Trophoblast cell (in vitro differentiated cells and primary cell): Measurements from ENCODE around the gene MAGEB10. TPM values are rescaled to one million over a fixed set of nuclear protein-coding genes. Genes with fewer than 3 reads are reported as not detected.

ENCODE experiments used
- DNase-seq, 2 donors: peaks; one replicate each; pipeline ENCODE4 v3.0.0-alpha.2; 2016
- H2AFZ ChIP-seq: 2 replicates; pipeline ENCODE4 v1.6.1; 2013; ENCODE audit warnings: low read length, moderate library complexity, mild to moderate bottlenecking; ENCODE audit not compliant: insufficient read depth, poor library complexity
- H2AK5ac ChIP-seq: 2 replicates; pipeline ENCODE4 v1.6.1; 2013; ENCODE audit warnings: mild to moderate bottlenecking, low read length
- H2BK120ac ChIP-seq: 2 replicates; pipeline ENCODE4 v1.6.1; 2013; ENCODE audit warnings: low read length, mild to moderate bottlenecking, moderate library complexity; ENCODE audit not compliant: insufficient read depth, poor library complexity
- H2BK12ac ChIP-seq: 2 replicates; pipeline ENCODE4 v1.6.1; 2013; ENCODE audit warnings: mild to moderate bottlenecking, low read length, moderate library complexity
- H2BK5ac ChIP-seq: 2 replicates; pipeline ENCODE4 v1.6.1; 2013; ENCODE audit warnings: low read length, low read depth, moderate library complexity, mild to moderate bottlenecking; ENCODE audit not compliant: poor library complexity
- H3K14ac ChIP-seq: 2 replicates; pipeline ENCODE4 v1.6.1; 2013; ENCODE audit warnings: mild to moderate bottlenecking, low read length
- H3K18ac ChIP-seq: 2 replicates; pipeline ENCODE4 v1.6.1; 2013; ENCODE audit warnings: mild to moderate bottlenecking, low read length
- H3K23ac ChIP-seq: 2 replicates; pipeline ENCODE4 v1.6.1; 2013; ENCODE audit warnings: low read length
- H3K27ac ChIP-seq: 2 replicates; pipeline ENCODE4 v1.5.1; 2013; ENCODE audit warnings: low read depth, mild to moderate bottlenecking, inconsistent platforms, low read length, moderate library complexity
- H3K27me3 ChIP-seq: 2 replicates; pipeline ENCODE4 v1.6.1; 2013; ENCODE audit warnings: inconsistent platforms, mild to moderate bottlenecking, low read length, moderate library complexity; ENCODE audit not compliant: insufficient read depth
- H3K36me3 ChIP-seq, 2 experiments: 1 replicate in 1 of 2; 2 replicates in 1 of 2; pipeline ENCODE4 v1.6.1; 2013; ENCODE audit warnings: low read length in 2 of 2, mild to moderate bottlenecking in 2 of 2, moderate library complexity in 1 of 2; ENCODE audit not compliant: insufficient read depth in 2 of 2, control insufficient read depth in 1 of 2
- H3K4ac ChIP-seq: 2 replicates; pipeline ENCODE4 v1.6.1; 2013; ENCODE audit warnings: low read depth, mild to moderate bottlenecking, low read length, moderate library complexity
- H3K4me1 ChIP-seq, 2 experiments: 1 replicate in 1 of 2; 2 replicates in 1 of 2; pipeline ENCODE4 v1.6.1; 2013; ENCODE audit warnings: low read length in 2 of 2, mild to moderate bottlenecking in 2 of 2, moderate library complexity in 1 of 2; ENCODE audit not compliant: insufficient read depth in 2 of 2, control insufficient read depth in 1 of 2
- H3K4me2 ChIP-seq: 2 replicates; pipeline ENCODE4 v1.6.1; 2013; ENCODE audit warnings: inconsistent platforms, mild to moderate bottlenecking, low read length, moderate library complexity
- H3K4me3 ChIP-seq: 2 replicates; pipeline ENCODE4 v1.5.1; 2013; ENCODE audit warnings: mild to moderate bottlenecking, low read depth, low read length, inconsistent platforms
- H3K79me1 ChIP-seq: one replicate; pipeline ENCODE4 v1.6.1; 2013; ENCODE audit warnings: low read length
- H3K79me2 ChIP-seq: 2 replicates; pipeline ENCODE4 v1.6.1; 2013; ENCODE audit warnings: low read length, mild to moderate bottlenecking; ENCODE audit not compliant: control insufficient read depth, insufficient read depth, poor library complexity
- H3K9ac ChIP-seq: 2 replicates; pipeline ENCODE4 v1.6.1; 2013; ENCODE audit warnings: mild to moderate bottlenecking, low read length
- H3K9me3 ChIP-seq: 2 replicates; pipeline ENCODE4 v1.6.1; 2013; ENCODE audit warnings: low read depth, mild to moderate bottlenecking, control low read depth, inconsistent platforms, low read length; ENCODE audit not compliant: insufficient read depth
- H4K12ac ChIP-seq: 2 replicates; pipeline ENCODE4 v1.6.1; 2013; ENCODE audit warnings: low read depth, mild to moderate bottlenecking, low read length, moderate library complexity
- H4K8ac ChIP-seq: 2 replicates; pipeline ENCODE4 v1.6.1; 2013; ENCODE audit warnings: low read depth, mild to moderate bottlenecking, low read length, moderate library complexity
- H4K91ac ChIP-seq: one replicate; pipeline ENCODE4 v1.6.1; 2013; ENCODE audit warnings: low read depth, mild to moderate bottlenecking, low read length, moderate library complexity
- WGBS: extraction: QIAGEN DNeasy Blood & Tissue Kit; methylation state at CpG from one replicate; pipeline ENCODE4 v1.1.7; 2013; ENCODE audit warnings: missing lambda C conversion rate; ENCODE audit not compliant: insufficient read length, insufficient coverage; ENCODE audit errors: extremely low coverage; 5-methylcytosine and 5-hydroxymethylcytosine counted together
- polyA plus RNA-seq: library from polyadenylated mRNA; stranded (reverse); fragments of 200-250 nt; gene quantifications from 2 replicates; pipeline ENCODE4 v1.2.3, GENCODE V29; 2013

The MAGEB10 gene, protein sequence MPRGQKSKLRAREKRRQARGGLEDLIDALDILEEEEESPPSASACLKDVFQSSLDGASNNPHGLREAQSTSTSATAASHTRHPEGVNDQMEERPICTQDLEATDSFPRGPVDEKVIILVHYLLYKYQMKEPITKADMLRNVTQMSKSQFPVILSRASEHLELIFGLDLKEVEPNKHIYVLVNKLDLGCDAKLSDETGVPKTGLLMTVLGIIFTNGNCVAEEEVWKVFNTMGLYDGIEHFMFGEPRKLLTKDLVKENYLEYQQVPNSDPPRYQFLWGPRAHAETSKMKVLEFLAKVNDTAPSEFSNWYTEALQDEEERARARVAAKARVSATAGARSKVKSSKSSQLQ
- polyA plus RNA-seq: not detected in 2 replicates

DNA sequence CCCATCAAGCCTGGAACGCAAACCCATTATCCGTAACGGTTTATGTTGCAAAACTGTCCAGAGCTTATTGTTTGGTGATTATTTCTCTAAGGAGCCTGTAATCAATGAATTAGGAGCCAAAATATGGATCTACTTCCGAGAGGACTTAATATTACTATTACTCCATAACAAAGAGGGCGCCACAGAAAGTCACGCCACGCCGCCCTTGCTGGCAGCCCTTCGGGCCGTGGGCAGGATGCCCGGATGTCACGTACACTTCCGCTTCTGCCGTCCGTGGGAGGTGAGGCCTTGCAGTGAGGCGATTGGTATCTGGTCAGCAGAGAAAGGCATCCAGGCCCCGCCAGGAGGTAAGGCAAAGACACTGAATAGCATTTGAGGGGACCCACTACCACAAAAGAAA lies at the start of gene MAGEB10:
Gene MAGEB10 (plus strand): TSS at position 301 of the 400 bp plus-strand sequence. CDS start 13,317 bp downstream, outside the sequence.
- H4K8ac ChIP-seq: no peak within 1 kb of the TSS
- no peaks in the 10 kb centered on the region for H3K79me1 ChIP-seq
- no peak within 1 kb of the TSS for H3K4me2 ChIP-seq
- no CpG with 5 or more reads among the region's 17 CpGs for WGBS
- H3K4me1 ChIP-seq: no peaks in the 10 kb centered on the region
- no peak within 1 kb of the TSS for H2BK120ac ChIP-seq
- no peaks in the 10 kb centered on the region for H3K36me3 ChIP-seq
- H3K23ac ChIP-seq: no peak within 1 kb of the TSS
- H2BK5ac ChIP-seq: no peak within 1 kb of the TSS
- H3K79me2 ChIP-seq: no peaks in the 10 kb centered on the region
- no peak within 1 kb of the TSS for H3K4me3 ChIP-seq
- H3K27me3 ChIP-seq: no peaks in the 10 kb centered on the region
- no peak within 1 kb of the TSS for H3K9ac ChIP-seq
- no peak within 1 kb of the TSS for H2AK5ac ChIP-seq
- no peak within 1 kb of the TSS for H3K18ac ChIP-seq
- H4K12ac ChIP-seq: no peak within 1 kb of the TSS
- H3K4ac ChIP-seq: no peak within 1 kb of the TSS
- H4K91ac ChIP-seq: no peak within 1 kb of the TSS
- no peak within 1 kb of the TSS for H3K27ac ChIP-seq
- no peak within 1 kb of the TSS for H2BK12ac ChIP-seq
- H3K9me3 ChIP-seq: peaks cover 2% of the 10 kb centered on the region
- H3K14ac ChIP-seq: no peak within 1 kb of the TSS
- no peak for DNase-seq
- no peak within 1 kb of the TSS for H2AFZ ChIP-seq

DNA sequence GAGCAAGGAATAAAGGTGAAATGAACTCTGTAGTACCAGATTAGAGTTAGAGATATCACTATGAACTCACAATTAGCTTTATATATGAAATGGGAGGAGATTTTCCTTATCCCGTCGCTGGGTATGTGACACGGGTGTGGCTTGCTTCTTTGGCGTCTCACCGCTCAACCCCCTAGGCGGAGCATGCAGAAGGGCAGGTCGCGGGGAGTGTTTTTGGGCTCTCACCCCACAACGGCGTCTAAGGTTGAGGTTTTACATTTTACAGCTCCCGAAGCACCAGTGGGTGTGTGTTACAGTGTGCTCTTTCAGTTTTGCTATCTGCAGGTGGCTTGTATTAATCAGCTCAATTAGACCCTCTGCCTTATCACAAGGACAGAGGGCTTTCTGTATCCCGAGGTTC lies 42.1 kb upstream of the MAGEB10 start:
- Histone ChIP-seq H2BK5ac (no peak overlapping the region), H3K9me3 (no peaks in the 10 kb centered on the region), H3K18ac (no peak overlapping the region), H3K79me2 (no peaks in the 10 kb centered on the region), H3K36me3 (no peaks in the 10 kb centered on the region), H3K9ac (no peak overlapping the region), H3K4ac (no peak overlapping the region), H2AK5ac (no peak overlapping the region), H3K4me2 (no peak overlapping the region), H2AFZ (no peak overlapping the region), H2BK120ac (no peak overlapping the region), H3K14ac (no peak overlapping the region), H4K91ac (no peak overlapping the region), H3K79me1 (no peaks in the 10 kb centered on the region), H2BK12ac (no peak overlapping the region), H3K4me3 (no peak overlapping the region), H3K4me1 (no peaks in the 10 kb centered on the region), H3K27me3 (no peaks in the 10 kb centered on the region), H3K27ac (no peak overlapping the region), H3K23ac (no peak overlapping the region), H4K12ac (no peak overlapping the region), H4K8ac (no peak overlapping the region)
- no CpG with 5 or more reads among the region's 12 CpGs for WGBS
- DNase-seq: no peak

DNA sequence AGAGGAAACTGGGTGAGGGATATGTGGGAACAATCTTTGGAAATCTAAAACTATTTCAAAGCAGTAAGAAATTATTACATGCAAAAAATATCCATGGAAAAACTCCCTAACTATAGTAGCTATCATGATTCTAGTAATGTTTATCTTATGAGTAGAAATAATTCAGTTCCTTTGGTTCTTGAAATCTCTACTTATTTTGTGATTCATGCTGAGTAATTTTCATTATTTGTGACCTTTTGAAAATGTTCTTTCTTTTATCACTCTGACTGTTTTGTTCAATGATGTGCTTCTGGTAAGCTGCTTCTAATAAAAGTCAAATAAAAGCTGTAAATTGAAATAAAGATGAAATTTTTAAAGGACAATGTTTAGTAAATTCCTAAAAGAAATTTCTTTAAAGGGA lies 40.4 kb upstream of the MAGEB10 start:
- H2AFZ ChIP-seq: no peak overlapping the region
- no peaks in the 10 kb centered on the region for H3K27me3 ChIP-seq
- no peak overlapping the region for H4K12ac ChIP-seq
- no peak for DNase-seq
- H3K14ac ChIP-seq: no peak overlapping the region
- no peaks in the 10 kb centered on the region for H3K79me1 ChIP-seq
- no peak overlapping the region for H3K4me2 ChIP-seq
- H3K27ac ChIP-seq: no peak overlapping the region
- no peak overlapping the region for H2BK12ac ChIP-seq
- H3K9ac ChIP-seq: no peak overlapping the region
- H3K4ac ChIP-seq: no peak overlapping the region
- no peak overlapping the region for H2AK5ac ChIP-seq
- H3K23ac ChIP-seq: no peak overlapping the region
- H4K91ac ChIP-seq: no peak overlapping the region
- H2BK5ac ChIP-seq: no peak overlapping the region
- no peak overlapping the region for H3K4me3 ChIP-seq
- H3K9me3 ChIP-seq: no peaks in the 10 kb centered on the region
- H3K36me3 ChIP-seq: no peaks in the 10 kb centered on the region
- H3K79me2 ChIP-seq: no peaks in the 10 kb centered on the region
- H4K8ac ChIP-seq: no peak overlapping the region
- H3K4me1 ChIP-seq: no peaks in the 10 kb centered on the region
- no peak overlapping the region for H3K18ac ChIP-seq
- H2BK120ac ChIP-seq: no peak overlapping the region

DNA sequence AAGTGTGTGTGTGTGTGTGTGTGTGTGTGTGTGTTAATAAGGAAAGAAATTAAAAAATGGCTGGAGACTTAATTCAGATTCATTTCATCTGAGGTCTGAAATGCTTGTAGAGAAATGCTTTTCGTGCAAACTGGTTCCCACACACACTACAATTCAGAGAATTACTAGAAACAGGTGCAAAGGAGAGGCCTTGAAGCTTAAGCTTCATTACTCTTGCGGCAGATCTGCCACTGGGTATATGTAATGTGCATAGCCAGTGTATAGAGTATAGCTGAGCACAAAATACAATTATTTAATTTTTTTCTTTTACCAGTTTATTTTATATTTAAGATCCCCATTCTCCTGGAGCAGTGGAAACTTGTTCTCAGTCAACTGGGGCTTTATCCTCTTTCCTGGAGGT lies 31.8 kb upstream of the MAGEB10 start:
- DNase-seq: no peak
- no peak overlapping the region for H2BK5ac ChIP-seq
- no peak overlapping the region for H2BK120ac ChIP-seq
- H4K91ac ChIP-seq: no peak overlapping the region
- no peak overlapping the region for H2AK5ac ChIP-seq
- H3K79me2 ChIP-seq: no peaks in the 10 kb centered on the region
- H3K4ac ChIP-seq: no peak overlapping the region
- no peak overlapping the region for H3K9ac ChIP-seq
- H3K36me3 ChIP-seq: no peaks in the 10 kb centered on the region
- no peak overlapping the region for H4K8ac ChIP-seq
- no peak overlapping the region for H3K18ac ChIP-seq
- WGBS: no CpG with 5 or more reads among the region's 2 CpGs
- H2AFZ ChIP-seq: no peak overlapping the region
- no peak overlapping the region for H3K4me2 ChIP-seq
- no peak overlapping the region for H3K4me3 ChIP-seq
- no peak overlapping the region for H4K12ac ChIP-seq
- no peaks in the 10 kb centered on the region for H3K27me3 ChIP-seq
- no peaks in the 10 kb centered on the region for H3K79me1 ChIP-seq
- no peak overlapping the region for H2BK12ac ChIP-seq
- no peak overlapping the region for H3K23ac ChIP-seq
- no peak overlapping the region for H3K14ac ChIP-seq
- H3K27ac ChIP-seq: no peak overlapping the region
- no peaks in the 10 kb centered on the region for H3K4me1 ChIP-seq
- H3K9me3 ChIP-seq: no peaks in the 10 kb centered on the region
